ENCODE results near the gene PDE10A.
"Not testable (repeated sequence)": the region's sequence is repeated elsewhere in the genome, so short reads cannot be mapped to it uniquely, and the experiment has no call there.

Gene PDE10A

DNA sequence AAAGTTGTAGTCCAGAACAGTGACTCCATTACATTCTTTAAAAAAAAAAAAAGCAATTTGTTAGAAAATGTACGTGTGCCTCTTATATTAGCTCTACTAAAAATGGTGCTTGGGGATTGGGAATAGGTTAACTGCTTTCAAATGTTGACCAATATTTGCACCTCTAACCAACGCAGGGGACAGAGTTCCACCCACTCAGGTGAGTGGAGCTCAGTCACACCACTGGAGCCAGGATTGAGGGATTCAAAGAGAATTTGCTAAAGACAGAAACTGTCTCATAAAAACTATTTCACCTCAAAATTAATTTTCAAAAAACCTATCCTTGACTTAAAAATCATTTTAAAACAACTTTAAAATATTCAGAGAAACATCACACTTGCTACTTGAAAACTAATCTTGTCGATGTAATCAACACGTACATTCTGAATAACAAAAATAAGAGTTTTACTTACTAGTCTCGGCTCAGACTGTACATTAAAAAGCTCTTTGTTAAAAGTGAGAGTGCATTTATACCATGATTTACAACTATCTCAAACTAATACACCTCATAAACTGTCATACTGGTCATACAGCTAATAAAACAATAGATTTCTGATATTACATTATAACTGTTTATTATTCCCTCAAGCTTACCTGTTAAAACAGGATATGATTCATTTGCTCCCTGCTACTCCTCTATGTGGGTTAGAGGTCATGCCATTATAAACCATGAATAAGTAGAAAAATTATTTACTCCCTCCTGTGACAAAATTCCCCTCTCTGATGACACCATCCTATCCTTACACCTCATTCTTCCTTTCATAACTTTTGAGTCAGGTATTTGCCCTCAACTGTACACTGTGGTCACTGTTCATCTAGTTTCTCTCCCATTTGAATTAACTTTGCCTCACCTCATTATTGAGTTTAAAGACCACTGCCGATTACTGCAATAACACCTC is 88.6 kb downstream of the PDE10A start:
- Histone ChIP-seq H3K27ac (ENCODE audit: low read length) (no peak overlapping the region), H3K9me3 (ENCODE audit: insufficient read depth, low read depth, low read length) (no peaks in the 10 kb centered on the region), H3K27me3 (ENCODE audit: insufficient read depth, low read length) (no peaks in the 10 kb centered on the region), H3K4me3 (ENCODE audit: low read length) (no peak overlapping the region), H3K4me1 (ENCODE audit: insufficient read depth, low read length) (peaks cover 4% of the 10 kb centered on the region; the same call in 1 of the 2 replicates), H3K36me3 (ENCODE audit: insufficient read depth, low read depth, low read length) (no peaks in the 10 kb centered on the region), H3K9ac (ENCODE audit: low read depth, low read length) (no peak overlapping the region)

DNA sequence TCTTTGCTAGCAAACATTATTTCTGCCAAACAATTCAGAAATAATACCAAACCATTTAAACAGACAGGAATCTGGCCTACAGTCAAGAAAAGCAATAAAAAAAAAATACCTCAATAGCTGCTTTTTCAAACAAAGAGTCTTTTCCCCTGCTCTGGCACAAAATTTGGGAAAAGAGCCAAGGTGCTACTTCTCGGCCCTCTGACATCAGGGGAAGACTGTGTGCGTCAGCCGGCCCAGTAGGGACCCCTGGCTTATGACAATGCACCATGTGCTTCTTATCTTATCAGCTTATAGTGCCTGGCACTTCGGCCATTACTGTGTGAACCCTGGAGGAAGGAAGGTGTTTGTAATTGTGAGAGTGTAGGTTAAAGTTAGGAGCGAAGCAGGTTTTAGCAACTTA is 89.4 kb downstream of the PDE10A start:
- no peak overlapping the region for H3K9ac ChIP-seq (ENCODE audit: low read depth, low read length)
- no peaks in the 10 kb centered on the region for H3K27me3 ChIP-seq (ENCODE audit: insufficient read depth, low read length)
- peaks cover 4% of the 10 kb centered on the region; the same call in 1 of the 2 replicates for H3K4me1 ChIP-seq (ENCODE audit: insufficient read depth, low read length)
- H3K4me3 ChIP-seq (ENCODE audit: low read length), result no peak overlapping the region
- H3K36me3 ChIP-seq (ENCODE audit: insufficient read depth, low read depth, low read length), result no peaks in the 10 kb centered on the region
- no peak overlapping the region for H3K27ac ChIP-seq (ENCODE audit: low read length)
- no peaks in the 10 kb centered on the region for H3K9me3 ChIP-seq (ENCODE audit: insufficient read depth, low read depth, low read length)

DNA sequence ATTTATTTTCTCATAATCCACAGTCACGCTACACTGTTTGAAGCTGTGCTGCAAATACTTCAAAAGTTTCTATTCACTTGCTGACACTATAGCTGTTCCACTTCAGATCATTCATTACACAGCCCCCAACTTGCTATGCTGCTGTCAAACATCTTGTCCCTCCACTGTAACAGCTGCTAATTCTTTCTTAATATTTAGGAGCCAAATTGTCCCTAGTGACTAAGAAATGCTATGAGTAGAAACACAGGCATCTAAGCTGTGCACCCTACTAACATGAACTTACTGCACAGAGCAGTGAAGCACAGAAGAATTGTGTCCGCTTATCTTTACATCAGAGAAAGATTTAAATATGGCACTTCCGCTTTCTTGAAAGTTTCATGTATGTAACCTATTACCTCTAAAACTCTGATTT is 91.3 kb downstream of the PDE10A start:
- no peaks in the 10 kb centered on the region for H3K27me3 ChIP-seq (ENCODE audit: insufficient read depth, low read length)
- no peak overlapping the region for H3K27ac ChIP-seq (ENCODE audit: low read length)
- no peak overlapping the region for H3K4me3 ChIP-seq (ENCODE audit: low read length)
- H3K4me1 ChIP-seq (ENCODE audit: insufficient read depth, low read length), result peaks cover 4% of the 10 kb centered on the region; the same call in 1 of the 2 replicates
- no peak overlapping the region for H3K9ac ChIP-seq (ENCODE audit: low read depth, low read length)
- H3K9me3 ChIP-seq (ENCODE audit: insufficient read depth, low read depth, low read length), result no peaks in the 10 kb centered on the region
- H3K36me3 ChIP-seq (ENCODE audit: insufficient read depth, low read depth, low read length), result no peaks in the 10 kb centered on the region

DNA sequence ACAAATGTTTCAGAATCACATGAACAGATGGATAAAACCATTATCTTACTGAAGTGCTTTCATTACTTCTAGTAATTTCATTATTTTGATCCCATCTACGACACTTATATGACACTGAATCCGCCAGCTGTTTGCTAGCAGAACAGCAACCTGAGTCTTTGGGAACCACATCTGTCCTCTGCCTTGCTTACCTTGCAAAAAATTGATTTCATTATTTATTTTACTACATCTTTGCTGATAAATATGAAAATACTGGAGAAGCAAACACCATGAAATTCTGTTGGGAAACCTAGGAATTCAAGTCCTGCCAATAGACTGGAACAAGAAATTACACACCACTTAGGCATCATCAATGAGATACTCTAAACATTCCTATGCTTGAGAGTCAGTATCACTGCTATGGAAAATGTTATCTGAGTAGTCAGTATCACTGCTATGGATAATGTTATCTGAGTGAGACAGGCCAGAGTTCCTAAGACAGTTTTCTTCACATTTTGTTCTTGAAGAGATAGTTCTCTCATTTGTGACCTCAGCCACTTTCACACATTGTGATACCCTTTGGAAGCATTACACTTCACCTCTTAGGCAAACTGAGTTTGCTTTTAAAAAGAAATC is 91.9 kb downstream of the PDE10A start:
- Histone ChIP-seq H3K4me3 (ENCODE audit: low read length) (no peak overlapping the region), H3K9me3 (ENCODE audit: insufficient read depth, low read depth, low read length) (no peaks in the 10 kb centered on the region), H3K36me3 (ENCODE audit: insufficient read depth, low read depth, low read length) (no peaks in the 10 kb centered on the region), H3K9ac (ENCODE audit: low read depth, low read length) (no peak overlapping the region), H3K27ac (ENCODE audit: low read length) (no peak overlapping the region), H3K4me1 (ENCODE audit: insufficient read depth, low read length) (peaks cover 4% of the 10 kb centered on the region; the same call in 1 of the 2 replicates), H3K27me3 (ENCODE audit: insufficient read depth, low read length) (no peaks in the 10 kb centered on the region)

DNA sequence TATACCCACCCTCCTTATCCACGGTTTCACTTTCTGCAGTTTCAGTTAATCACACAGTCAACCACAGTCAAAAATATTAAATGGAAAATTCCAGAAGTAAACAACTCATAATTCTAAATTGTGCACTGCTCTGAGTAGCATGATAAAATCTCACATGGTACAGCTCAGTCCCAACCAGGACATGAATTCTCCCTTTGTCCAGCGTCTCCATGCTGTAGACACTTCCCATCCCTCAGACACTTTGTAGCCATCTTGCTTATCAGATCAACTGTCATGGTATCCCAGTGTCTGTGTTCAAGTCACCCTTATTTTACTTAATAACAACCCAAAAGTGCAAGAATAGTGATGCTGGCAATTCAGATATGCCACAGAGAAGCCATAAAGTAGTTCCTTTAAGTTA is 94.7 kb downstream of the PDE10A start:
- H3K9me3 ChIP-seq (ENCODE audit: insufficient read depth, low read depth, low read length), result no peaks in the 10 kb centered on the region
- H3K4me1 ChIP-seq (ENCODE audit: insufficient read depth, low read length), result no peaks in the 10 kb centered on the region
- no peaks in the 10 kb centered on the region for H3K36me3 ChIP-seq (ENCODE audit: insufficient read depth, low read depth, low read length)
- H3K27me3 ChIP-seq (ENCODE audit: insufficient read depth, low read length), result no peaks in the 10 kb centered on the region
- no peak overlapping the region for H3K27ac ChIP-seq (ENCODE audit: low read length)
- H3K9ac ChIP-seq (ENCODE audit: low read depth, low read length), result no peak overlapping the region
- no peak overlapping the region for H3K4me3 ChIP-seq (ENCODE audit: low read length)

DNA sequence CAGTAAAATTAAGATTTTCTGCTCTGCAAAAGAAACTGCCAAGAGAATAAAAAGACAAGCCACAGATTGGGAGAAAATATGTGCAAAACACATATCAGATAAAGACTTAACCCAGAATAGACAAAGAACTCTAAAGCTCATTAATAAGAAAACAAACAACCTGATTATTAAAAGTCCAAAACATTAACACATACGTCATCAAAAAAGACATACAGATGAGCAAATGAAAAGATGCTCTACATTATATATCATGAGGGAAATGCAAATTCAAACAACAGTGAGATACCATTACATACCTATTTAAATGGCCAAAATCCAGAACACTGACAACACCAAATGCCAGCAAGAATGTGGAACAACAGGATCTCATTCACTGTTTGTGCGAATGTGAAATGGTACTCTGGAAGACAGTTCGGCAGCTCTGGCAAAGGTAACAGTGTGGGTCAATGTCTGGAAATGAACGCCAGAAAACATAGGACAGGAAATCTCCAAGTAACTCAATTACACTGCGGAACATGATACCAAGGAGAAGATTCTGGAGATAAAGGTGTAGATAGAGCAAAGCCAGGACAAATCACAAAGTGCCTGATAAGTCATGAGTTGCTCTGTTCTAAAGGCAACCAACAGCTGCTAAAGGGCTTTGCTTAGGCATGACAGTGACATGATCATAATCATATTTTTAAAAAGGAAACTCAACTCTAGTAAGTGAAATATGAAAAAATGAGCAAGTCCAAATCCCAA is 96.8 kb downstream of the PDE10A start:
- H3K9ac ChIP-seq (ENCODE audit: low read depth, low read length), result no peak overlapping the region
- no peak overlapping the region for H3K27ac ChIP-seq (ENCODE audit: low read length)
- H3K4me1 ChIP-seq (ENCODE audit: insufficient read depth, low read length), result no peaks in the 10 kb centered on the region
- H3K36me3 ChIP-seq (ENCODE audit: insufficient read depth, low read depth, low read length), result no peaks in the 10 kb centered on the region
- no peaks in the 10 kb centered on the region for H3K27me3 ChIP-seq (ENCODE audit: insufficient read depth, low read length)
- H3K4me3 ChIP-seq (ENCODE audit: low read length), result no peak overlapping the region
- H3K9me3 ChIP-seq (ENCODE audit: insufficient read depth, low read depth, low read length), result no peaks in the 10 kb centered on the region

DNA sequence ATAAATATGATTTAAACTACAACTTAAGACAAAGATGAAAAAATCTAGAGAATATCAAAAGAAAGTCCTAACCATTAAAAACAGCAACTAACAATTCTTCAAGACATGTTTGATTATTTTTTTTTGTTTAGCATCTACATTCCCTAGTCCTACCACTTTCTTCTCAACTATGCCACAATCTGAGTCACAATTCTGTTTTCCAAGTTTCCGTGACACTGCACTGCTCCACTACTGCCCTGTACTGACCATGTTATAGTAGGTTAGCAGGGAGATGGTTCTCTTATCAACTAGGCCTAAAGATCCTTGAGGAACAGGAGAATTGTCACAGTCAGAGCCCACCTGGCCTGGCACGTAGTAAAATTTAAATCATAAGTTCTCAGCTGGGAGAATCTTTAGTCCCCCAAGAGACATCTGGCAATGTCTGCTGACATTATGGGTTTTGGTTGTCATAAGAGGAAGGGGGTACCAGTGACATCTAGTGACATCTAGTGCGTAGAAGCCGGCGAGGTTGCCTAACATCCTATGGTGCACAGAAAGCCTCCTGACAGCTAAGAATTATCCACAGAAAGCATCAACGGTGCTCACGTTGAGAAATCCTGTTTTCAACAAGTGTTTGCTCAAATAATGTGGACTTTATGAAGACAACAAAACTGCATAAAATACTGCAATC is 100.5 kb downstream of the PDE10A start:
- no peak overlapping the region for H3K4me3 ChIP-seq (ENCODE audit: low read length)
- no peak overlapping the region for H3K27ac ChIP-seq (ENCODE audit: low read length)
- no peaks in the 10 kb centered on the region; the same call in 1 of the 2 replicates for H3K36me3 ChIP-seq (ENCODE audit: insufficient read depth, low read depth, low read length)
- no peak overlapping the region for H3K9ac ChIP-seq (ENCODE audit: low read depth, low read length)
- H3K27me3 ChIP-seq (ENCODE audit: insufficient read depth, low read length), result no peaks in the 10 kb centered on the region
- H3K9me3 ChIP-seq (ENCODE audit: insufficient read depth, low read depth, low read length), result peaks cover 10% of the 10 kb centered on the region
- no peaks in the 10 kb centered on the region for H3K4me1 ChIP-seq (ENCODE audit: insufficient read depth, low read length)

DNA sequence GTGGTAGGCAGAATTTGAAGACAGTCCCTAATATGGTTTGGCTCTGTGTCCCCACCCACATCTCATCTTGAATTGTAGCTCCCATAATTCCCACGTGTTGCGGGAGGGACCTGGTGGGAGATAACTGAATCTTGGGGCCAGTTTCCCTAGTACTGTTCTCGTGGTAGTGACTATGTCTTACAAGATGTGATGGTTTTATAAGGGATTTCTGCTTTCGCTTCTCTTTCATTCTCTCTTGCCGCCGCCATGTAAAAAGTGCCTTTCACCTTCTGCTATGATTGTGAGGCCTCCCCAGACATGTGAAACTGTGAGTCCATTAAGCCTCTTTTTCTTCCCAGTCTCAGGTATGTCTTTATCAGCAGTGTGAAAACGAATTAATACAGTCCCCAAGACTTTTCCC is 103.4 kb downstream of the PDE10A start:
- H3K9ac ChIP-seq (ENCODE audit: low read depth, low read length), result no peak overlapping the region
- no peaks in the 10 kb centered on the region; the same call in 1 of the 2 replicates for H3K36me3 ChIP-seq (ENCODE audit: insufficient read depth, low read depth, low read length)
- H3K27ac ChIP-seq (ENCODE audit: low read length), result no peak overlapping the region
- no peaks in the 10 kb centered on the region for H3K4me1 ChIP-seq (ENCODE audit: insufficient read depth, low read length)
- H3K9me3 ChIP-seq (ENCODE audit: insufficient read depth, low read depth, low read length), result peaks cover 10% of the 10 kb centered on the region
- H3K27me3 ChIP-seq (ENCODE audit: insufficient read depth, low read length), result no peaks in the 10 kb centered on the region
- no peak overlapping the region for H3K4me3 ChIP-seq (ENCODE audit: low read length)

DNA sequence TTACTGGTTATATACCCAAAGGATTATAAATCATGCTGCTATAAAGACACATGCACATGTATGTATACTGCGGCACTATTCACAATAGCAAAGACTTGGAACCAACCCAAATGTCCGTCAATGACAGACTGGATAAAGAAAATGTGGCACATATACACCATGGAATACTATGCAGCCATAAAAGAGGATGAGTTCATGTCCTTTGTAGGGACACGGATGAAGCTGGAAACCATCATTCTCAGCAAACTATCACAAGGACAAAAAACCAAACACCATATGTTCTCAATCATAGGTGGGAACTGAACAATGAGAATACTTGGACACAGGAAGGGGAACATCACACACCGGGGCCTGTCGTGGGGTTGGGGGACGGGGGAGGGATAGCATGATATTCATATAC is 104.9 kb downstream of the PDE10A start:
- not testable (repeated sequence) for H3K9ac ChIP-seq (ENCODE audit: low read depth, low read length); H3K36me3 ChIP-seq (ENCODE audit: insufficient read depth, low read depth, low read length); H3K4me3 ChIP-seq (ENCODE audit: low read length); H3K27ac ChIP-seq (ENCODE audit: low read length); H3K27me3 ChIP-seq (ENCODE audit: insufficient read depth, low read length); H3K4me1 ChIP-seq (ENCODE audit: insufficient read depth, low read length)
- H3K9me3 ChIP-seq (ENCODE audit: insufficient read depth, low read depth, low read length), result peaks cover 10% of the 10 kb centered on the region

DNA sequence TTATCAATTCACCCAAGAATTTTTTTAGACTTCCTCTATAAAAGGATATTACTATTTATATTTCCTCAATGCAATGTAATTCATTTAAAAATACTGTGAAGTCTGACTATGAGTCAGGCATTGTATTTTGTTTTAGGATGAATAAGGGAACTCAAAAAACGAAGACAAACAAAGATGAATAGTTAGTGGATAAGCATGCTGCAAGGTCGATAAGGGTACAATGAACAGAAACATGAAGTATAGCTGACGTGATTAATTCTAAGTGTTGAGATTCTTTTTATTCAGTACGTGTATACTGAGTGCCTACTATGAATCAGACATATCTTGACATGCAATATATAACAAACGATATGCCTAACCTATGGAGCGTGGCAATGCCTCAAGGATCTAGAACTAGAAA is 105.4 kb downstream of the PDE10A start:
- peaks cover 10% of the 10 kb centered on the region for H3K9me3 ChIP-seq (ENCODE audit: insufficient read depth, low read depth, low read length)
- no peaks in the 10 kb centered on the region; the same call in 1 of the 2 replicates for H3K36me3 ChIP-seq (ENCODE audit: insufficient read depth, low read depth, low read length)
- H3K9ac ChIP-seq (ENCODE audit: low read depth, low read length), result no peak overlapping the region
- H3K27ac ChIP-seq (ENCODE audit: low read length), result no peak overlapping the region
- H3K4me1 ChIP-seq (ENCODE audit: insufficient read depth, low read length), result peaks cover 8% of the 10 kb centered on the region
- no peak overlapping the region for H3K4me3 ChIP-seq (ENCODE audit: low read length)
- no peaks in the 10 kb centered on the region for H3K27me3 ChIP-seq (ENCODE audit: insufficient read depth, low read length)

DNA sequence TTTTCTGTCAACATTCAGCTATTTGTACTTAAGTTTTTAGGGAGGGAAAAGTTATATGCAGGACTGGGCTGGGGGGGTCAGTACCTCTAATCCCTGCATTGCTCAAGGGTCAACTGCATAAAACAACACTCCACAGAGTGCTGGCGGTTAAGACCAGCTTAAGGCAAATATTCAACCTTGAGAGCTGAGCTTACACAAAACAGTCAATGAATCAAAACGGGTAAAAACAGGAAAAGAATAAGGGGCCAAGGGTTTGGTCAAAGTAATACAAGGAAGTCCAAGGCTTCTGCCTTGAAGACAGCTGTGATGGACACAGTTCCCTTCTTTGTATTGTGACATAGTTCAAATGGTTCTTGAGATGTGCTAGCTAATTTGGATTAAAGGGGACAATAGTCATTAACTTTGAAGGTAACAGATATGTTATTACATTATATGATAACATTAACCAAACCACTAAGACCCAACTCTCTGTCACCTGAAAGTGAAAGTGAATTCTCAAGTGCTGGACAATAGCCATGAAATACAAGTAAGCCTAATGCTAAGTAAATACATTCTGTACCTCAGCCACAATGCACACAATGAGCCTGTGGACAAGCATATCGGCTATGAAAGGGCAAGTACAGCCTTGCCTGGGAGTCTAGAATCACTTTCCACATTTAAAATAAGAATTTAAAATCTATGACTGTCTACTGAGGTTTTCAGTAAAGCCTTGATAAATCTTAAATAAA is 106.8 kb downstream of the PDE10A start:
- H3K36me3 ChIP-seq (ENCODE audit: insufficient read depth, low read depth, low read length), result no peaks in the 10 kb centered on the region; the same call in 1 of the 2 replicates

More for the DNA sequence above, 106.8 kb downstream of the PDE10A start:
- no peak overlapping the region for H3K4me3 ChIP-seq (ENCODE audit: low read length)
- H3K9me3 ChIP-seq (ENCODE audit: insufficient read depth, low read depth, low read length), result peaks cover 10% of the 10 kb centered on the region
- peaks cover 14% of the 10 kb centered on the region for H3K4me1 ChIP-seq (ENCODE audit: insufficient read depth, low read length)
- H3K27me3 ChIP-seq (ENCODE audit: insufficient read depth, low read length), result no peaks in the 10 kb centered on the region
- H3K9ac ChIP-seq (ENCODE audit: low read depth, low read length), result no peak overlapping the region
- H3K27ac ChIP-seq (ENCODE audit: low read length), result no peak overlapping the region

Data from iPS-20b (cell line).